HG02981 (cell line): ENCODE results near the gene XXYLT1.
"Not testable (repeated sequence)": the region's sequence is repeated elsewhere in the genome, so short reads cannot be mapped to it uniquely, and the experiment has no call there.

ENCODE experiments used
- ATAC-seq: cut with Tn5 transposase; IDR thresholded peaks from one replicate; pipeline ENCODE4 v1.9.1; 2021; ENCODE audit warnings: mild to moderate bottlenecking, moderate library complexity; ENCODE audit not compliant: unreplicated experiment

XXYLT1 gene

DNA sequence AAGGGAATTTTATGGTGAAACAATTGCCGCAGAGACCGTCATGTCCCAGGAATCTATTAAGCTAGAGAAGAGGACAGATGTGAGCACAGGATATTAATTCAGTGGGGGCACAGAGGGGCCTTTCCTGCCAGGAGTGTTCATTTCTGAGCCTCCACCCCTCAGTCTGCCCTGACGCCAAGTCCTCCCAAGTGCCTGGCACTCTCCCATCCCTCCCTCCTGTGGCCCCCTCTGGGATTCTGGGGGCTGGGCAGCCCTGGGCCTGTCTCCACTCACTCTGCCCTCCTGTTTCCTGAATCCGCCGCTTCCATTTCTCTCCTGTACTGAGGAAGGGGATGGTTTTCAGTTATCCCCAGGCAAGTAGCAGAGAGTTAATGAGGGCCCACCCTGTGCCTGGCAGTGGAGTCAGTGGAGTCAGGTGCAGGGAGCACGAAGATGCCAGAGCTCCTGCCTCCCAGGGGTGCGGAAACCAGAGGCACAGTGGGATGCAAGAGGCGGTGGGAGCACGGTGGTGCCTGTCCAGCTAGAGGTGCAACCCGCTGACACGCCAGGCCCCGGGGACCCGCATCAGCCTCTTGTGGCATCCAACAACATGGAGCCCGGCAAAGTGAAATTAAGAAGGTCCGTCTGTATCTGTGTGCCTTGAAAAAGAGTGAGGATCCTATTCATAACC lies 212.5 kb downstream of the XXYLT1 start:
- no peak for ATAC-seq

DNA sequence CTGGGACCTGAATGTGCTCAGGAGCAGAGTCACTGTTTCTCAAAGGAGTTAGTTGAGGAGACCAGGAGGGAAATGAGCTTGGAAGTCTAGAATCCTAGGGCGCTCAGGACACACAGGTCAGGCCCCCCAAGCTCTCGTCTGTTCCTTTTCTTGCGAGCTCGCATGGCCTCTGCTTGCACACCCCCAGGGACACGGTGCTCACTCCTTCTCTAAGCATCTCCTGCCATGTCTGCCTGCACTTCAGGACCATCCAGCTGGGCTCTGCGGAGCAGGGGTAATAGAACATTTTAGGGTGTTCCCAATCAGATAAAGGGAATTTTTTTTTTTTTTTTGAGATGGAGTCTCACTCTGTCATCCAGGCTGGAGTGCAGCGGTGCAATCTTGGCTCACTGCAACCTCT lies 213.2 kb downstream of the XXYLT1 start:
- ATAC-seq: no peak

DNA sequence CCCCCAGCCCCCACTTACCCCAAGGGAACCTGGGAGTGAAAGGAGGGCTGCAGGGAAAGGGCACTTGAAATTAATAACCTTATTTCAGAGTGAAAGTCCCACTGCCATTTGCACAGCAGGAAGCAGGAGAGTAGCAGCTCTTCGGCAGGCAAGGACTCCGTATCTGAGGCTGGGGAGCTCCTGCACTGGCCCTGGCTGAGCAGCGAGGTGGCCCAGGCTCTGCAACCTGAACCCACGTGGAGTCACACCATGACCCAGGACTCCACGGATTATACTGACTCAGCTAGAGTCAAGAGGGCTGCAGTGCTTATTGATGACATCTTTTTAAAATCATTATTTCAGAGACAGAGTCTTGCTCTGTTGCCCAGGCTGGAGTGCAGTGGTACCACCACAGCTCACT lies 214.5 kb downstream of the XXYLT1 start:
- no peak for ATAC-seq

DNA sequence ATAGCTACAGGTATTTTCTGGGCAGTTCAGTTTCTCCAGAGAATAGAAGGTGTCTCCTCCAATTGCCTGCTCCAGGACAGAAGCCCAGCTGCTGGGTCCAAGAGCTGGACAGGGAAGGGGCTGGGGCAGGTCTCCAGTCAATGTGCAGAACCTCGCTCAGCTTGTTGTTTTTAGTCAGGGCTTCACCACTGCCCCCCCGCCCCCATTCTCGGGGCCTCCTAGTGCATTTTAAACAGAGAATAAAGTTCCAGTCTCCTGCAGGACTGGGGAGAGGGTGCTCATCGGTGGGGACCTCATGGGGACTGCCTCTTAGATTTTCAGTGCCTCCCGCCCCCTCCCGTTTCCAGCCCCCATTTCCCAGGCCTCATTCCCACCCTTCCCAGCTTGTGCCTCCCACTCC lies 216.6 kb downstream of the XXYLT1 start:
- ATAC-seq: no peak

DNA sequence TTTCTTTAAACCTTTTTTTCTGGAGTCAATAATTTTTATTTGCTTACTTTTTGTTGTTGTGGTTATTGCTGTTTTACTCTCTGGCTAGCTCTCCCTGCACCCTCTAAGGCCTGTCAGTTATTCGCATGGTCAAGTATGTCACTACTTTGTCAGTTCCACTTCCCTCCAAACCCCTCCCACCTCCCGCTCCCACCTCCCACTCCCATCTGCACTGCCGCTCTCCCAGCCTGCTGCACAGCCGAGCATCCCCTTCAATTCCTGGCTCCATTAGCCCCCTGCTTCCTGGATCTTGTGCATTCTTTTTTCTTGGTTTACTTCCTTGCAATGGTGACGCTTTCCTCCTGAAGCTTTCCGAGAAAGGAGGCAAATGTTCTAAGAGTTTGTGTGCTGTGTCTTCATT lies 218.0 kb downstream of the XXYLT1 start:
- no peak for ATAC-seq

DNA sequence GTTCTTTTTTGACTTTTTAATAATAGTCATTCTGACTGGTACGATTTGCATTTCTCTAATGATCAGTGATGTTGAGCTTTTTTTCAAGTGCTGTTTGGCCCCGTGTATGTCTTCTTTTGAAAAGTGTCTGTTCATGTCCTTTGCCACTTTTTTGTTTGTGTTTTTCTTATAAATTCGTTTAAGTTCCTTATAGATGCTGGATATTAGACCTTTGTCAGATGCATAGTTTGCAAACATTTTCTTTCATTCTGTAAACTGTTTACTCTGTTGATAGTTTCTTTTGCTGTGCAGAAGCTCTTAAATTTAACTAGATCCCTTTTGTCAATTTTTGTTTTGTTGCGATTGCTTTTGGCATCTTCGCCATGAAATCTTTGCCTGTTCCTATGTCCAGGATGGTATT lies 220.7 kb downstream of the XXYLT1 start:
- not testable (repeated sequence) for ATAC-seq

DNA sequence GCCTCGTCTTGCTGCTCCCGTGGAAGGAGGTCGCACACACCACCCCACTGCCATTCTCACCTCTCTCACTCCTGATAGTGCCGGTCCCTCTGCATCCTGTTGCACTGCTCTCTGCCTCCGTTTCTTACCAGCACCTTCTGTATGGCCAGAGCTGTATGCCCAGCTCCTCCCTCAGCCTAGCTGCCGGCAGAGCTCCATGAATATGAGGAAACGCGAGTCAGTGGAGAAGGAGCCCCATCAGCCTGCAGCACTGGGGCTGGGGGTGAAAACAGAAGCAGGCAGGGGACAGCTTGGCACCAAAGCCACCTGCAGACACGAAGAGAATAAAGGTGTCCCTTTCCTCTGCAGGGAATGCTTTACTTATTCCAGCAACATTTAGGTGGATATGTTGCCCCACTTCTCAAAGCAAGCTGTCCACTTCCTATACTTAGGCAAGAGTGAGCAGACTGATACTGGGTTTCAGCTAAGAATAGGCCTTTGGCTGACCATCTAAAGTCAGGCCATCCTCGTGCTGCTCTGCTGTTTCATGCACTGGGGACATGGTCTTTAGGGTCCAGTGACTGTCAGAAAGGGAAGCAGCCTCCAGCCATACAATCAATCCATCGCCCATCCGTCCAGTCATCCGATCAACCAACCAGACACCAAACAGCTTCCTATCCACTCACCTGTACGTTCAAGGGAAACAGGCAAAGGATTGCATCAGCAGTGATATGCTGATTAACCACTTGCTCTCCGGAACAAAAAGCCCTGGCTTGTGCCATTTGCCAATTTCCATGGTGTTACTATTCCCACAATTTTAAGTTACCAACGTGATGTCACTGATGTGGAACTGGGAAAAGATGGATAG lies 222.7 kb downstream of the XXYLT1 start:
- ATAC-seq: no peak

DNA sequence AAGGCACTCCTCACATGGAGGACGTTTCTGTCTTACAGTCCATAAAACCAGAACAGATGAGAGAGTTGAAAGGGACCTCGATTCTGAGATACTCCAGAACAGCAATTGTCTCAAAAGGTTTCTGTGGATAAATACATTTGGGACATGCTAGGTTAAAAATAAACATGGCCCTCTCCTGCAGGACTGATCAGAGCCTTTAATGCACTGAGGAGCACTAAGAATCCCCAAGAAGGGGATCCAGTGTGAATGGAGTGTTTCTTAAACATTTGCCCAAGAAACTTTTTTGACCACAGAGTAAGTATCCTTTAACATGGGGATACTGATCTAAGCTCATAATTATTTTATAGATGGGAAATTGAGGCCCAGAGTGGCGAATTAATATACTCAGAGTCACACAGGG lies 223.4 kb downstream of the XXYLT1 start:
- ATAC-seq: no peak

DNA sequence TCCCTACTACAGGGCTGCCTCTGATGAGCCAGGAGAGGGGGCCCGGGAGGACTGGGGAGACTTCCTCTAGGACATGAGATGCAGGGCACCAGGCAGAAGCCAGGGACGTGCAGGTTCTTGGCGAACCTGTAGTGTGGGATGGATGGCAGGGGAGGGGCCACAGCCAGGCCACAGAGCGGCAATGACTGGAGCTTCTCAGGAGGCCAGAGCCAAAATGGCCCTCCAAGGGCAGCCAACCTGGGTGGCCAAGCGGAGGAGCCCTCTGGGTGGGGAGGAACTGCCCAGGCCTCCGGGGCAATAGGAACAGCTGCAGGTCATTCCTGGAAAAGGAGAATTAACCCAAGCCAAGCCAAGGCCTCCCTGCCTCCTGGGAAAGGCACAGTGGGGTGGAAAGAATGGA lies 224.5 kb downstream of the XXYLT1 start:
- no peak for ATAC-seq

DNA sequence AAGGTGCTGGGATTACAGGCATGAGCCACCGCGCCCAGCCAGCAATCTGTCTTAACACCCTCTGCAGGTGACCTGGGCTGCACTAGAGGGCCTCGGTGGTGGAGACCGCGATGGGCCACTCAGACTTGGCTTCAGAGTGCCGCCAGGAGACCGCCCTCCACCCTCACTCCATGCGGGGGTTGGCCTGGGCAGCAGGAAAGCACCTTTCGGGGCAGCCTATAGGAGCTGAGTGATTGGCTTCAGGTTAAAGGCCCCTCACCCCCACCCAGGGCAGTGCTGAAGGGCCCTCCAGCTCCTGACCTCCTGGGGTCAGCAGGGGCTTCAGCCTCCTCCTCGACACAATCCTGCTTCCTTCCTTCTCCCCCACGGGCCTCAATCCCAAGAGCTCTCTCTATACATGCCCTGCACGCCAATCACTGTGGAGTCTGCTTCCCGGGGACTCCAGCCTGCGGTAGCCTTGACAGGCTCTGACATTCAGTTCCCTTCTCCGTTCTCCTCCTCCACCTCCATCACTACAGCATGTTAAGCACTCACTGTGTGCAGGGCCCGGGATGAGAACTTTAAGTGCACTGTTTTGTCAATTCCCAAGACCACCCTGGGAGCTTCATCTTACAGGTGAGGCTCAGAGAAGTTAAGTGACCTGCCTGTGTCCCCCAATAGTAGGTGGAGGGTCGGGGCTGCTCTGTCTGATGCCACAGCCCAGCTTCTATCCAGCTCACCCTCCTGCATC lies 225.3 kb downstream of the XXYLT1 start:
- no peak for ATAC-seq

DNA sequence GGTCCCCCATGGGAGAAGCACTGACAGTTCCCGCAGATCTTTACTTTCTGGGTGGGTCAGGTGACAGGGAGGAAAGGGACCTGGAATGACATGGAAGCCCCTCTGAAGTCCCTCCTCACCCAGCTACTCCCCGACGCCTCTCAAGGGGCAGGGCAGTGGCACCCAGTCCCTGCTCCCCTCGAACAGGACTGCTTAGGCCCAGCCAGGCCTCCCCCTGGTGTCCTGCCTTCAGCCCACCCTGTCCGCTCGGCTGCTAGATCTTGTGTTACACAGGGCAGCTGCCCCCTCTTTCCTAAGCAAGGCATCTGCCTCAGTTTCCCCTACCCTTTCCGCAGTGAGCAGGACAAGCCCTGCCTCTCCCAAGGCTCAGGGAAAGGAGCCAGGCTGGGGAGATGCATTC lies 226.5 kb downstream of the XXYLT1 start:
- ATAC-seq: no peak

DNA sequence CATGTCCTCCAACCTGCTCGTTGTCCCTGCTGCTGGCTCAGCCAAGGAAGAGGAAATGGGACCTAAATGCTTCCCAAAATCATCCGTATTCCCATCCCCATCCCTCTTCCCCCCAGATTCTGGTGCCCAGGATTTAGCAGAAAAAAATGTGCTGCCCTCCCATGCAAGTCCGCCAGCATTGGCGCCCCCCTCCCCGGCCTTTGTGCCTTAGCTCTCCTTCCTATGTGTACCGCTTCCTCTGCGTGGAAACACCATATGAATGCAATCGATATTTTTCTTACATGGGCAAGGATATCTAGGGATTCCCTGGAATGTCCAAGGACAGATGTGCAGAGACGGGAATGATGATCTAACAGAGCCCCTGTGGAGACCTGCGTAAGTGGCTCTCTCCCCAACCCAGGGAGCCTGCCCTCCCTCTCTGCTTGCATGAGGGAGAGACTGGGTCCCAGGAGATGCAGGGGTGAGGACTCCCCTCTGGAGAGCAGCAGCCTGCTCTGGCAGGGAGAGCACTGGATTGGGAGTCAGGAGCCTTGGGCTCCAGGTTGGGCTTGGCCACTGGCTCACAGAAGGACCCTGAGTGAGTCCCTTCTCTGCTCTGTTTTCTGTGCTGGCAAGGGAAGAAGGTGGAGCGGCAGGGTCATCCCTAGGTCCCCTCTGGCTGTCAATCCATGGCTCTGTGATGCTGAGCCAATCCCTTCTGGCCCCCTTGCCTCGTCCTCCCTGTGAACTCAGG lies 227.2 kb downstream of the XXYLT1 start:
- no peak for ATAC-seq

DNA sequence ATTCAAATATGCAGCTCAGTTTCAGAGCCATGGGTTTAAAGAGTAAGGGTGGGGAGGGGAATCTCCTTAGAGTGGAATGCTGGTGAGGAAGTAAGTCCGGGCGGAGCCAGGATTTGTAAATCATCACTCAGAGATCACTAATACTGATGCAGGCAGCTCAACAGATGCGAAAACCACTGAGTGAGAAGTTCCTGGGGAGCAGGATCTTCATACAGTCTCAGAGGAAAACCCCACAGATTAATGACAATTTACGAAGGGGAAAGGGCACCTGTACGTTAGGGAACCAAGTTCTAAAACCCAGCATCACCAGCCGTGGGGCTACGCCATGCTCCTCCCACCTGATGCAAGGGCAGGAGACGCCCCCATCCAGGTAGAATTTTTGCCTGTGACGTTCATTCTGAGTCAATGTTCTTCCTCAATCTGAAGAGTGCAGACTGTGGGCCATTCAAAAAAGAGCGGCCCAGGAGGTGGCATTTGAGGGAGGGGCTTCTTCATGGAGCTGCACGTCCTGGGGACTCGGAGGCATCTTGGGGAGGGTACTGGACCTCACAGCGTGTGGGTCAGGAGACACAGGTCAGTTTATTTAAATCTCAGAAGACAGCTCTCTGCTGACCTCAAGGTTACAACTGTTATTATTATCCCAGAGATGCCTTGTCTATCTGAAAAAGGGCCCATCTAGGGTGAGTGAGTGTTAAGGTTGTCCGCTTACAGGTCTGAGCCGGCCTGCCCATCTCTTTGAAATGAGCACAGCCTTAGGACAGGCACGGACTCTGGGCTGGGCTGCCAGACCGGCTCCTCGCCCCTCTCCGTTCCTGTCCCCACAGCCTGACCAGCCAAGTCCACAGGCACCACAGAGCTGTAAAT lies 228.0 kb downstream of the XXYLT1 start:
- ATAC-seq: no peak

DNA sequence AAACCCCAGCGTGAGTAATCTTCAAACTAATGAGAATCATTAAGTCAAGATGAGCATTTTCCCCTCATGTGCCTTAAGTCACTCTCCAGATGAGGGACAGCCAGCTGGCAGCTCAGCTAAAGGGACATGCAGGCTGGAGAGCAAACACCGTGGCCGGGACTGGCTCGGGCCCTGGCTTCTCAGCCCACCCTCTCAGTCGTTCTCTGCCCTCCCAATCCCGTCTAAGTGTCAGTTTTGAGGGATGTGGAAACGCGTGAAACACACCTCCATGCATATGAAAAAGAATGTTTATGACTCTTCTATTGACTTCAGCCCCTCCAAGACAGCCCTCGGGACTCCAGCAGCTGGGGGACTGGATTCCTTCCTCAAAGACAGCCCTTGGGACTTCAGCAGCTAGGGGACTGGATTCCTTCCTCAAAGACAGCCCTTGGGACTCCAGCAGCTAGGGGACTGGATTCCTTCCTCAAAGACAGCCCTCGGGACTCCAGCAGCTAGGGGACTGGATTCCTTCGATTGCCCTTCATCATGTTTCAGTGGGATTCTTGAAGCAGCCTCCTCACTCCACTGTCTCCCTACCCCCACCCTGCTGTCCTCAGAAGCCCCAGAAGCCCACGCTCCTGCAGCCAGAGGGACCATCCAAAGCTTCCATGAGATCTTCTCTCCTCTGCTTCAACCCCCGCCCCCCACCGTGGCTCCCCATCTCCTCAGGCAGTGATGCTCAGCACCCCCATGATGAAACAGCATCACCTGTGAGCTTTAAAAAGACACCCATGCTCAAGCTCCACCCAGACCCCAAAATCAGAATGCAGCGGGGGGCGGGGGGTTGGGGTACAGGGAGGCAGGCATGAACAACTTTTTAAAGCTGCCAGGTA lies 228.9 kb downstream of the XXYLT1 start:
- no peak for ATAC-seq

DNA sequence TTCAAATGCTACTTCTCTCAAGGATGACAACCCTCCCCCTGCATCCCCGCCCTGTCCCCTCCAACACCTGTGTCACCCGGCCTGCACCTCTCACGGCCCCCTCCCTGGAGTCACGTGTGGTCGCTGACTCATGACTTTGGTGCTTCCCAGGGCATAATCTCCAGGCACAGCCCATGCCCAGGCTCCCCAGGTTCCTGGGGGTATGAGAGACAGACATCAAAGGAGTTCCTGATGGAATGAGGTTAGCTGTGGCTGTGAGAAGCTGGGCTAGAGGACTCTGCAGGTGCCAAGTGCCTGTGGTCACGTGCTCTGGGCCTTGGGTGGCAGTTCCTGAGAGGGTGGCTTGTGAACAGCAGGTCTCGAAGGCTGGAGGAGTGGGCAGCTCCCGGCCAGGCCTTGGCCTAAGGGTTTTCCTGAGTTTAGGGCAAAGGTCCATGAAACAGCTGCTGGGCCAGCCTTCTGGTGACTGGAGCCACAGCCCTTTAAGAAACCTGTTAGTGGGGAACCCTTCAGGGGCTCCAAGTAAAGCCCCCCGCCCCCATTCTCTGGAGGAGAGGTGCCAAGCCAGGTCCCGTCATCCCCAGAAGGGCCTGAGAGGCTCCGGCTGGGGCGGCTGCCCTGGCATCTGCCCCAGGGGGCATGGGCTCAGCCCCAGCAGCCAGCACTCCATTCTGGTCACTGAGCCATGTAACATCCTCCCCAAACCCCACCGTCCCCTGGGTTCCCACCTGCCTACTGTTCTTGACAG lies 230.0 kb downstream of the XXYLT1 start:
- no peak for ATAC-seq

DNA sequence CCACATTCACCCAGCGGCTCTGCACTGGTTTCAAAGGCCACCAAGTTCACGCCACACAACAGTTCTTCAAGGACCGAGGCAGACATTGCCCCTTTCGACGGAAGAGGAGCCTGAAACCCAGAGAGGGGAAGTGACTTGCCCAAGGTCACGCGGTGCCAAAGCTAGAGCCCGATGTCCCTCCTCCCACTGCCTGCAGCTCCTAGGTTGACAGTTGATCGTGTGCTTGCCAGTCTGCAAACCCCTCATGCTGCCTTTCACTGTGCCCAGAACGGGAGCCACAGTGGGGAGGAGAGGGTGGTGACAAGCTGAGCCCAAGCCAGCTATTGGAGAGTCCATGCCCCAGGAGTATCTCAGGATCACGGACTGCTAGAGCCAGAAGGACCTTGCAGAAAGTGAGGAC lies 230.9 kb downstream of the XXYLT1 start:
- ATAC-seq: no peak

DNA sequence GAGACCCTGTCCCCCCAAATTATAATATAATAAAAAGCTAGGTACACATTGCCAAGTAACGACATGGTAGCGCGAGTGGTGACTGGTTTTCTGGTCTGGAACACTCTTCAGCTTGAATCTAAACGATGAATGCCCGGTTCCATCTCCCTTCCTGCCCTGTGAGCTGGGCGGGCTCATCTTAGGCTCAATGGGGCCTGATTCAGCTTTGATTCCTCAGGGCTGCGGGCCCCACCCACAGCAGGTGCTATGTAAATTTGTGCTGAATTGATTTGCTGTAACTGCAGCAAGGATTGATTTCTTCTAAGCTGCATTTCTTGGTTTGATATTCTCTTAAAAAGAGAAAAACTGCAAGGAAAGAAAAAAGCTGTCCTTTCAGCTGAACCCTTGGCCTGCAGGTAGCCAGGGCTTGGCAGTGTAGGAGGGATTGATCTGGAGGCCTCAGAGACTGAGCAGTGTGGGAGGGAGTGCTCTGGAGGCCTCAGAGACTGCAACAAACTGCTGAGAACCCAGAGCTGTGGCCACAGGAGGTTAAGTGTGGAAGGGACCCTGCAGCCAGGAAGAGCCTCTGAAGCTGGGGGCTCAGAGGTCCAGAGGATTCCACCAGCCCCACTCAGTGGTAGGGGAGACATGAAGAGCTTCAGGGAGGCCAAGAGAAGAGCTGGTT lies 231.6 kb downstream of the XXYLT1 start:
- no peak for ATAC-seq

DNA sequence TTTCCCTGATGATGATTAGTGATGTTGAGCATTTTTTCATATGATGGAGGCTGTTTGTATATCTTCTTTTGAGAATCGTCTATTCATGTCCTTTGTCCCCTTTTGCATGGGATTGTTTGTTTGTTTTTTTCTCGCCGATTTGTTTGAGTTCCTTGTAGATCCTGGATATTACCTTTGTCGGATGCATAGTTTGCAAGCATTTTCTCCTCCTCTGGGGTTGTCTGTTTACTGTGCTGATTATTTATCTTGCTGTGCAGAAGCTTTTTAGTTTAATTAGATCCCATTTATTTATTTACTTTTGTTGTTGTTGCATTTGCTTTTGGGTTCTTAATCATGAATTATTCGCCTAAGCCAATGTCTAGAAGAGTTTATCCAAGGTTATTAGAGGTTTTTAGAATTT lies 232.8 kb downstream of the XXYLT1 start:
- no peak for ATAC-seq
